Measurements from ENCODE around the gene EHD4.

EHD4 gene

GRCh38 chr15:41996921-41997592 lies 24.7 kb upstream of the EHD4 start:
- no peaks in the 10 kb centered on the region for H3K9me3 Mint-ChIP-seq
- H3K4me1 Mint-ChIP-seq: peaks cover 27% of the 10 kb centered on the region
- no peak for DNase-seq
- peak overlapping the region; percentile 25 for H3K27ac Mint-ChIP-seq
- no peak overlapping the region for H3K4me3 Mint-ChIP-seq
- no peak for TF ChIP-seq CTCF (IDR thresholded peaks at IDR 0.05)
- peaks cover 19% of the 10 kb centered on the region for H3K27me3 Mint-ChIP-seq (ENCODE audit: low read depth, poor library complexity)
- no peaks in the 10 kb centered on the region for H3K36me3 Mint-ChIP-seq (ENCODE audit: low read depth)

DNA sequence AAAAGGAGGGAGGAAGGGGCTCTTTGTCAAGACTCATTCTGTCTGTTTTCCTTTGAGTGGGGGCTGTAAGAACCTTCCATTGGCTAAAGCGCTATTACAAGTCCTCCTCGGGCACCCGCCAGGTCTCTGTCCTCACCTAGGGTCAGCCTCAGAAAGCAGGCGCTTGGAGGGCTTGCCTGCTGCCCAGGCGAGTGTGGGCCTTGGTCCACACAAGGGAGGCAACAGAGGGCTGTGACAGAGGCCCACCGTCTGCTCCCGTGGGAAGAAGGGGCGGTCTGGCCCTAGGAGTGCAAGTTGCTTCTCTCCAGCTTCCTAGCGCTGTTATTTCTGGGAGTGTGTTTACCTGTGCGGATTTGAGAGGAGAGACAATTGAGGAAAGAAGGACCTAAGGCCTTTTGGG lies 24.0 kb upstream of the EHD4 start:
- peaks cover 19% of the 10 kb centered on the region for H3K27me3 Mint-ChIP-seq (ENCODE audit: low read depth, poor library complexity)
- no peak overlapping the region for H3K4me3 Mint-ChIP-seq
- H3K9me3 Mint-ChIP-seq: no peaks in the 10 kb centered on the region
- H3K4me1 Mint-ChIP-seq: peaks cover 27% of the 10 kb centered on the region
- DNase-seq: no peak
- TF ChIP-seq CTCF (IDR thresholded peaks at IDR 0.05): no peak
- peak overlapping the region; percentile 25 for H3K27ac Mint-ChIP-seq
- no peaks in the 10 kb centered on the region for H3K36me3 Mint-ChIP-seq (ENCODE audit: low read depth)

GRCh38 chr15:41995476-41995855 lies 23.1 kb upstream of the EHD4 start:
- H3K36me3 Mint-ChIP-seq (ENCODE audit: low read depth): no peaks in the 10 kb centered on the region
- H3K4me3 Mint-ChIP-seq: no peak overlapping the region
- peaks cover 27% of the 10 kb centered on the region for H3K4me1 Mint-ChIP-seq
- H3K27ac Mint-ChIP-seq: no peak overlapping the region
- no peak for DNase-seq
- H3K9me3 Mint-ChIP-seq: no peaks in the 10 kb centered on the region
- TF ChIP-seq CTCF (IDR thresholded peaks at IDR 0.05): no peak
- H3K27me3 Mint-ChIP-seq (ENCODE audit: low read depth, poor library complexity): peaks cover 15% of the 10 kb centered on the region

DNA sequence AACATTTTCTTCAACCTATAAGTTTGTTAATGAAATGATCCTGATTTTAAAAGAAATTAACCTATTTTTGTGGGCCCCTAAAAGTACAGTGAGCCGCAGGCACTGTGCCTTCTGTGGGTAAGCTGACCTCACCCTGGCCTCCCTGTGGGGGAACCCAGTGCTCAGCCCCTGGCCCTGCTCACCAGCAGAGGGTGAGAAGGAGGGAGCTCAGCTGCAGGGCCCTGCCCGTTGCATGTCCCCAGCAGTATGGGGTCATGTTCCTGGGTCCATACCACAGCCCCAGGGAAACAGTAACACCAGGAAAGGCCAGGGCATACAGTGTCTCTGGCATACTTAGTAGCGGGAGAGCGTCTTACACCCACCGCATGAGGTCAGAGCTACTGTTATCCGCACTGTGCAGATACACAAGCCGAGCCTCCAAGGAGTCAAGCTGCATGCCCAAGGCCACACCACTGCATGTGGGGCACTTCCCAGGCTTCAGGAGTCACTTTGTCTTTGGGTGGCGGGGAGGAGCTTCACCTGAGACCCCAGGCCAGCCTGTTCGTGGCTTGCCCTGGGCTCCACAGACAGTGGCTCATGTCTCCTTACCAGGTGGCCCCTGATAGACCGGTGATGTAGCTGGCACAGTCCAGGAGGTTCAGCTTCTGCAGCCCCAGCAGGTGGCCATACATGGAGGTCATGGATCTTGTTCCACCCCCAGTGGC lies 22.6 kb upstream of the EHD4 start:
- no peak for TF ChIP-seq CTCF (IDR thresholded peaks at IDR 0.05)
- H3K4me1 Mint-ChIP-seq: peaks cover 27% of the 10 kb centered on the region
- DNase-seq: no peak
- no peaks in the 10 kb centered on the region for H3K9me3 Mint-ChIP-seq
- no peaks in the 10 kb centered on the region for H3K36me3 Mint-ChIP-seq (ENCODE audit: low read depth)
- H3K27me3 Mint-ChIP-seq (ENCODE audit: low read depth, poor library complexity): peaks cover 17% of the 10 kb centered on the region
- no peak overlapping the region for H3K4me3 Mint-ChIP-seq
- no peak overlapping the region for H3K27ac Mint-ChIP-seq

DNA sequence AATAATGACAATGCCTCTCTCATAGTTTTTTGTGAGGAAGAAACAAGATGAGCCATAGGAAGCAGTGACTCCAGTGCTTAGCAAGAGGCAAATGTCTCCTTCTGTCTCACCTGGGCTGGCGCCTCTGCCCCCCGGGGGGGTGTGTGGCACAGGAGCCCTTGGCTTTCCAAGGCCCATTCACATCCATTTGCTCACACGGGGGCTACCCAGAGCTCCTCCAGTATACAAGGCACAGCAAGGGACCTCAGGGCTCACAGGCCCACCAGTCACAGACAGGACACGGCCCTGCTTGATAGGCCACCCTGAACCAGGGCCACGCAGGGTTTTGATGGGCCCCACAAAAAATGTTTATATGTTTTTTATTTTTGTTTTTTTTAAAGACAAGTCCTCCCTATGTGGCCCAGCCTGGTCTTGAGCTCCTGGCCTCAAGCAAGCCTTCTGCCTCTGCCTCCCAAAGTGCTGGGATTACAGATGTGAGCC lies 21.9 kb upstream of the EHD4 start:
- H3K9me3 Mint-ChIP-seq: no peaks in the 10 kb centered on the region
- peaks cover 14% of the 10 kb centered on the region for H3K27me3 Mint-ChIP-seq (ENCODE audit: low read depth, poor library complexity)
- no peak overlapping the region for H3K27ac Mint-ChIP-seq
- no peaks in the 10 kb centered on the region for H3K36me3 Mint-ChIP-seq (ENCODE audit: low read depth)
- no peak for TF ChIP-seq CTCF (IDR thresholded peaks at IDR 0.05)
- DNase-seq: no peak
- H3K4me1 Mint-ChIP-seq: peaks cover 34% of the 10 kb centered on the region
- no peak overlapping the region for H3K4me3 Mint-ChIP-seq
